Activated naive CD8-positive, alpha-beta T cell treated with anti-CD3 and anti-CD28 coated beads for 36 hours (primary cell): ENCODE data around the gene MTSS2. TPM values are rescaled to one million over a fixed set of nuclear protein-coding genes. Genes with fewer than 3 reads are reported as not detected.
A peak's percentile ranks its signal among the peaks of the same experiment; 100 is the strongest.

ENCODE experiments used
- DNase-seq: peaks from one replicate; pipeline ENCODE4 v3.0.0; 2021
- H3K27ac Mint-ChIP-seq: one replicate; pipeline ENCODE4 v1.8.0; 2022; ENCODE audit warnings: mild to moderate bottlenecking, moderate library complexity, mixed read lengths
- H3K27me3 Mint-ChIP-seq: one replicate; pipeline ENCODE4 v1.8.0; 2022; ENCODE audit warnings: mild to moderate bottlenecking, mixed read lengths
- H3K36me3 Mint-ChIP-seq: one replicate; pipeline ENCODE4 v1.8.0; 2021; ENCODE audit warnings: mild to moderate bottlenecking, mixed read lengths
- H3K4me1 Mint-ChIP-seq: one replicate; pipeline ENCODE4 v1.8.0; 2021; ENCODE audit warnings: mixed read lengths
- H3K4me3 Mint-ChIP-seq: one replicate; pipeline ENCODE4 v1.8.0; 2022; ENCODE audit warnings: mild to moderate bottlenecking, moderate library complexity, mixed read lengths
- H3K9me3 Mint-ChIP-seq: one replicate; pipeline ENCODE4 v1.8.0; 2022; ENCODE audit warnings: mixed read lengths
- total RNA-seq, 2 experiments: library from RNA; stranded (reverse); gene quantifications; one replicate each; pipeline ENCODE4 v1.2.3, GENCODE V29; 2021

The MTSS2 gene
- total RNA-seq, result 1 to 10 TPM; 6.9 to 9.2 TPM

DNA sequence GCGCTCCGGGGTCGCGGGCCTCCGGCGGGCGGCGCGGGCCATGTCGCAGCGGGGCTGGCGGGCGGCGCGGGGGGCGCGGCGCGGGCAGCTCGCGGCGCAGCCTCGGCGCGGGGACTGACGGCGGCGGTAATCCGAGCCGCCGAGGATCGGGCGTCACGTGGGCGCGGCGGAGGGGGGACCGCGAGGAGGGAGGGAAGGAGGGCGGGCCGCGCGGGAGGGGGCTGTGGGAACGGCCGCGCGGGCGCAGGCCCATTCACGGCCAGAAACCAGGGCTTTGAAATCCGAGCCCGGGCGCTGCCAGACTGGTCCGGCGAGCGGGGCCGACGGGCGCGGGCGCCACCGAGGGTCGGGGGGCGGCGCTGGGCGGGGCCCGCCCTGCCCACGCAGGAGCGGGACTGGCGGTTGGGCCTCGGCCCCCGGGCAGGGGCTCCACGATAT lies at the start of gene MTSS2:
Gene MTSS2 (minus strand): TSS at position 116 of the 438 bp plus-strand sequence. CDS start 262 bp downstream, outside the sequence.
- H3K4me3 Mint-ChIP-seq, result peak within 1 kb of the TSS; percentile 77
- H3K27me3 Mint-ChIP-seq, result peaks cover 4% of the 10 kb centered on the region
- DNase-seq, result peak; percentile 52
- H3K4me1 Mint-ChIP-seq, result peaks cover 12% of the 10 kb centered on the region
- H3K27ac Mint-ChIP-seq, result peak within 1 kb of the TSS; percentile 48
- no peaks in the 10 kb centered on the region for H3K36me3 Mint-ChIP-seq
- H3K9me3 Mint-ChIP-seq, result no peaks in the 10 kb centered on the region

DNA sequence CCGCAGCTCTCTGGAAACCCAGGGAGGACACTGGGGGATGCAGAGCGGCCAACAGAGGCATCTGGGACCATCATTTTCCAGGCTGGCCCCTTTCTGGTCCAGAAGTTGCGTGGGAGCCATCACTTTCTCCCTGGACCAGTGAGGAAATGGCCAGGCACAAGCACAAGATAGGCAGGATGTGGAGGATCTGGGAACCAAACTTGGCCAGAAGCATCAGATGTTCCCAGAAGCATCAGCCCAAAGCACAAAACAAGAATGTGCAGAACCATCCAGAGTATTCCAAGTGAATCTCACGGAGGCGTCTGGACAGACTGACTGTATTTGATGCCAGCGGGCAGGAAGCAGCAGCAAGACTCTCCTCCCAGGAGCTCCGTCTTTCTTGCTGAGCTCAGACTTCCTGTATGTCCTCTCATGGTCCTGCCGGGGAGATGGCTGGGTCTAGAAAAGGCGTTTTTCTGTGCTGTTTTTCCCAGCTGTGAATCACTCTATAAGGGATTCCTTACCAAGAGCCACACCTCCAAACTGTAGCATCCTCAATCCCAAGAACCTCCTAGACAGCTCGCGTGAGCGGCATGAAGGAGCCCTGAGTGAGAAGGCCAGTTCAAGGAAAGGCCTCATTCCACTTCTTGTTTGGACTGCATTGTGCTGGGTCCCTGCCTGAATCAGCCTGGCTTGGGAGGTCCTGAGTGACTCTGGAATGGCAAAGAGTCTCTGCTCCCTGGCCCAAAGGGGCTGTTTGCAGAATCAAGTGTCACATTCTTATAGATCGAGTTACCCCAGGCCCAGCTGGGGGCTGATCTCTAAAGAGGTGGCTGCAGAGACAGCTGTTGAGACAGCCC lies 49.5 kb upstream of the MTSS2 start:
- Mint-ChIP-seq H3K4me3 (no peak overlapping the region), H3K36me3 (peaks cover 17% of the 10 kb centered on the region), H3K4me1 (peaks cover 54% of the 10 kb centered on the region), H3K27ac (peak overlapping the region; percentile 99), H3K27me3 (no peaks in the 10 kb centered on the region), H3K9me3 (no peaks in the 10 kb centered on the region)
- no peak for DNase-seq

- Mint-ChIP-seq H3K4me1 (peaks cover 47% of the 10 kb centered on the region), H3K27ac (peak overlapping the region; percentile 64), H3K36me3 (peaks cover 14% of the 10 kb centered on the region), H3K9me3 (no peaks in the 10 kb centered on the region), H3K27me3 (no peaks in the 10 kb centered on the region), H3K4me3 (no peak overlapping the region)
- no peak for DNase-seq
These were observed 48.8 kb upstream of the MTSS2 start for GRCh38 chr16:70734522-70735095.

DNA sequence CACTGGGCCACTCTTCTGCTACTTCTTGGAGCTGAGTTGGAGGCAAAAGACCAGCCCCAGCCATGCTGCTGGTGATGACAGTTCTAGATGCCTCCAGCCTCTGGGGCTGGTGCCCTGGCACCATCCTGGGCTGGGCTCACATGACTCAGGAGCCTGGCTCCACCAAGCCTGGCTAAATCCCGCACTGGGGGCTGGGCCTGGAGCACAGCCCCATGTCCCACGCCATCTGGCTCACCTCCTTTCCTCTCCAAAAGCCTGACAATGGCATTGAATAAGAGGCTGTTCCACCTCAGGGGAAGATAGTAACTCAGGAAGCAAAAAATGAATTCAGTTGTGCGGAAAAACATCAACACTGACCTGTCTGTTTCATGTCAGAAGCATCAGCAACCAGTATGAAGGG lies 45.1 kb upstream of the MTSS2 start:
- Mint-ChIP-seq H3K4me3 (no peak overlapping the region), H3K9me3 (no peaks in the 10 kb centered on the region), H3K36me3 (peaks cover 9% of the 10 kb centered on the region), H3K27me3 (no peaks in the 10 kb centered on the region), H3K4me1 (peaks cover 11% of the 10 kb centered on the region), H3K27ac (no peak overlapping the region)
- no peak for DNase-seq

- peaks cover 8% of the 10 kb centered on the region for H3K36me3 Mint-ChIP-seq
- peaks cover 4% of the 10 kb centered on the region for H3K4me1 Mint-ChIP-seq
- DNase-seq, result no peak
- H3K27ac Mint-ChIP-seq, result no peak overlapping the region
- no peaks in the 10 kb centered on the region for H3K27me3 Mint-ChIP-seq
- H3K4me3 Mint-ChIP-seq, result no peak overlapping the region
- H3K9me3 Mint-ChIP-seq, result no peaks in the 10 kb centered on the region
These were observed 44.2 kb upstream of the MTSS2 start for GRCh38 chr16:70730031-70730430.

GRCh38 chr16:70729292-70729691 lies 43.4 kb upstream of the MTSS2 start:
- H3K27me3 Mint-ChIP-seq, result no peaks in the 10 kb centered on the region
- no peaks in the 10 kb centered on the region for H3K9me3 Mint-ChIP-seq
- H3K4me3 Mint-ChIP-seq, result no peak overlapping the region
- H3K36me3 Mint-ChIP-seq, result peaks cover 4% of the 10 kb centered on the region
- H3K4me1 Mint-ChIP-seq, result no peaks in the 10 kb centered on the region
- no peak overlapping the region for H3K27ac Mint-ChIP-seq
- DNase-seq, result no peak

GRCh38 chr16:70728150-70728549 lies 42.3 kb upstream of the MTSS2 start:
- no peak overlapping the region for H3K27ac Mint-ChIP-seq
- H3K4me1 Mint-ChIP-seq, result no peaks in the 10 kb centered on the region
- no peaks in the 10 kb centered on the region for H3K9me3 Mint-ChIP-seq
- H3K4me3 Mint-ChIP-seq, result no peak overlapping the region
- H3K36me3 Mint-ChIP-seq, result peaks cover 4% of the 10 kb centered on the region
- DNase-seq, result no peak
- H3K27me3 Mint-ChIP-seq, result no peaks in the 10 kb centered on the region

DNA sequence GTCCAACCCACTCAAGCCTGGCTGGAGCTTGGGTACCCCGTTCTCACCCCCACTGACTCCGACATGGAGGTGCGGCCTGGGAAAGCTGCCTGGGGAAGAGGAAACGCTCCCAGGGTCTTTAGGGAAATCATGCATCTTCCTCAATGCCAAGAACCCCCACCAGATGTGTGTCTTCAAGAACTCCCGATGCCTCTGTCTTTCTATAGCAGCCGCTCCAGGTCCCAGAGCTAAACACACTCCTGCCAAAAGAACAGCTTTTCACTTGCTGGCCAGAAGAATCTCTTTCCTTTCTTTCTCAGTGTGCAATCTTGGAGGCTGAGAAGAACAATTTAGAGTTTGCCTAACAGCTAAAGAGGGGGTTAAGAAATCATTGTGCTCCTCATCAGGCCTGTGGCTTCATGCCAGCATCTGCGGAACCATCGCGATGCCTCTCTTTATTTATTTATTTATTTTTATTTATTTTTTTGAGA lies 41.1 kb upstream of the MTSS2 start:
- Mint-ChIP-seq H3K27ac (no peak overlapping the region), H3K4me3 (no peak overlapping the region), H3K36me3 (peaks cover 2% of the 10 kb centered on the region), H3K4me1 (no peaks in the 10 kb centered on the region), H3K27me3 (no peaks in the 10 kb centered on the region), H3K9me3 (no peaks in the 10 kb centered on the region)
- no peak for DNase-seq

DNA sequence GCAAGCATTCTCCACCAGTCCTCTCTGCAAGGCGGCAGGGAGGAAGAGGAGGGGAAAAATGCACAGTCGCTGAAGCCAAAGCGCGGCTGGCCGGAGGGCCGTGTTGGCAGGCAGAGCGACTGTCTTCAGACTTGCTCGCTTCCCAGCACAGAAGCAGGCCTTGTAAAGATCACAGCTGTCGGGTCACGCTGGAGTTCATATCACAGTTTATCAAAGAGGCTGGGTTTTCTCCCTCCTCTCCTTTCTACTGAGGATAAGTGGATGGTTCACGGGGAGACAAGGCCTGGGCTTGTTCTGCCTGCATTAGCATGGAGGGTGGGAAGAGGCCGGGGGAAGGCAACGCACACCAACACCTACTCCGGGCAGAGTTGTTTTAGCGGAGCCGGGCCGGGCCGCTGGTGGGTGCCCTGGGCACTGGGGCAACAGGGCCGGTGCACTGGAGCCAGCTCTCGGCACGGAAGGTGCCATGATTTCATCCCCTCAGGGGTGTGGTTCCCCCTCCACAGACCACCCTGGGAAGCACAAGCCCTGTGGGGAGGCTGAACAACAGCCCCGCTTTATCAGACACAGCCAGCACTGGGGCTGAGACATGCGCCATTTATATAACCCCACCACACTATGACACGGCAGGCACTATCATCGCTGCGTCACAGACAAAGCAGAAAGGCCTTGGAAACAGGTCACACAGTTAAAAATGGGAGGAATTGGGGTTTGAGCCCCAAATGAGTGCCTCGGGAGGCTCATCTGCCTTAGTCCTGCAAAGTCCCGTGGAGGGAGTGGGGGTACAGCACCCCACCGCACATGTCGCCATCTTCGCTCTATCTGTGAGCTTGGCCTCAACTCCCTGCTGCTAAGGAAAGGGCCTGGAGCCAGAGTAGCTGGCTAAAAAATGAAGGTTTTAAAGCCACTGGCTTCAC lies 40.3 kb upstream of the MTSS2 start:
- Mint-ChIP-seq H3K9me3 (no peaks in the 10 kb centered on the region), H3K27ac (no peak overlapping the region), H3K36me3 (peaks cover 4% of the 10 kb centered on the region), H3K27me3 (no peaks in the 10 kb centered on the region), H3K4me1 (peaks cover under 1% of the 10 kb centered on the region), H3K4me3 (no peak overlapping the region)
- no peak for DNase-seq

DNA sequence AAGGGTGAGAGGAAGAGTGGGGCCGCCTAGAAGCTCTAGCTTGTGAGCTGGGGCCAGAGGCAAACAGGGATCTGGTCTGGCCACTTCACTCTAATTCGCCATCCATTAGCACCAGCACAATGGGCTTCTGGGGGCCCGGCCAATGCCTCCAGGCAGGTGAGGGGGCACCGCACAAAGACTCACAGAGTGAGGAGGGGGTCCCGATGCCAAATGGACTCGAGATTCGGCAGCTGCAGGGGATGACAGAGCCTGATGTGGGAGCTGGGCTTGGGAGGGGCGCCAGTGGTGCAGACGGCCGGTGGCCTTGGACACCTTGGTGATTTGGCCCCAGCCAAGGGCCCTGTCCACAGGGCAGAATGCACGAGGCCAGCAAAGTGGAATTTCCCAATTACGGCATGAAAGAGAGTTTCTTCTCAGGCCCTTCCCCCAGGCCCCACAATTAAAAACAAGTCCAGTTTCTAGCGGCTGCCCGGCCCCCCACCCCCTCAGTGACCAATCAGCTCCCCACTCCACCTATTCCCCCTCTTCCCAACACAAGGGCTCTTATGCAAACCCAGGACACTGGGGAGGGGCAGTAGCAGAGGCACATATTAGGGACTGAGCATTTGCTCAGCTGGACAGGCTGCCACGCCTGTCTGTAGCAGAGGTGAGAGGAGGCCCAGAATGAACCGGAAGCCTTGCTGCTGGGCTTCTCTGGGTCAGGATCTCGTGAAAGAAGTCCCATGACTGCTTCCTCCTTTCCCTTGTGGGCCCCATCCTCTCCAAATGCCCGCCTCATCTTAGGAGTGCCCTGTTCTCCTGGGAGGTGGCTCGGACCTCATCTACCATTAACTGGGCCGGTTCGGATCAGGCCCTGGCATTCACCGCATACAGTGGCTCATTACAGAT lies 39.4 kb upstream of the MTSS2 start:
- H3K27ac Mint-ChIP-seq, result no peak overlapping the region
- no peak overlapping the region for H3K4me3 Mint-ChIP-seq
- no peaks in the 10 kb centered on the region for H3K9me3 Mint-ChIP-seq
- H3K36me3 Mint-ChIP-seq, result peaks cover 11% of the 10 kb centered on the region
- no peak for DNase-seq
- peaks cover 2% of the 10 kb centered on the region for H3K4me1 Mint-ChIP-seq
- no peaks in the 10 kb centered on the region for H3K27me3 Mint-ChIP-seq

DNA sequence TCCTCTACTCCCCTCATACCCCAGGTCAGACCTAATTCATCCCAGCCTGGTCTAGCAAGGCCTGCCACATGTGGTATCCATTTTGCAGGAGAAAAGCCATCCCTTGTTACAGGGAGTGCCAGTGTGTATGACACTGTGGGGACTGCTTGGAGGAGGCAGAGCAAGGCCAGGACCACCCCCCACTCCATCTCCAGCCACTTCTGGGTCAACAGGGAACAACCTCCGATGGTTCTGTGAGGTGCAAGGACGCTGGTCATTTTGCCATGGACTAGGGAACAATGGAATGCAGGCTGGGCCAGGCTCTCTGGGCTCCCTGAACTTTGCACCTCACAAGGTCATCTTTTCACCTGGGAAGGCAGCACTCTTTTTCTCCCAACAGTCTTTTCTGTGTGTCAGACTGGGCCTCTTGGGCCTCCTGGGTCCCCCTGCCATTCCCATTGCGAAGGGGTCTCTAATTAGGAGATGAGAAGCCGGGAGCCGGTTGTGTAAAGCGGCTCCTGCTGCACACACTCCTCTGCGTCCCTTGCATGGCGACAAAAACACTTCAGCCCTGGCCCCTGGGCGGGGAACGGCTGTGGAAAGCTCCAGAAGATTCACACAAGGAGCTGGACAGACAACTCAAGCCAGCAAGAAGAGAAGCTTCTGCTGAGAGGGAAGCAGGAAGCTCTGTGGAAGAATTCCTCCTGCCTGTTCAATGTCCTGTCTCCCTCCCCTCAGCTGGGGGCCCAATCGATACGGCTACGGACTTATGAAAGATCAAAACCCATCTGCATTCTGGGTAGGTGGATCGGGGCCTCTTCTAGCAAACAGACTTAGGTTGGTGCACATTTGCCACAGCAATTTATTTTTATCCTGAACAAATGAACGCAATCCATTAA lies 38.5 kb upstream of the MTSS2 start:
- H3K4me1 Mint-ChIP-seq, result peaks cover 2% of the 10 kb centered on the region
- H3K36me3 Mint-ChIP-seq, result peaks cover 19% of the 10 kb centered on the region
- no peaks in the 10 kb centered on the region for H3K9me3 Mint-ChIP-seq
- no peak overlapping the region for H3K4me3 Mint-ChIP-seq
- DNase-seq, result no peak
- no peaks in the 10 kb centered on the region for H3K27me3 Mint-ChIP-seq
- H3K27ac Mint-ChIP-seq, result no peak overlapping the region

DNA sequence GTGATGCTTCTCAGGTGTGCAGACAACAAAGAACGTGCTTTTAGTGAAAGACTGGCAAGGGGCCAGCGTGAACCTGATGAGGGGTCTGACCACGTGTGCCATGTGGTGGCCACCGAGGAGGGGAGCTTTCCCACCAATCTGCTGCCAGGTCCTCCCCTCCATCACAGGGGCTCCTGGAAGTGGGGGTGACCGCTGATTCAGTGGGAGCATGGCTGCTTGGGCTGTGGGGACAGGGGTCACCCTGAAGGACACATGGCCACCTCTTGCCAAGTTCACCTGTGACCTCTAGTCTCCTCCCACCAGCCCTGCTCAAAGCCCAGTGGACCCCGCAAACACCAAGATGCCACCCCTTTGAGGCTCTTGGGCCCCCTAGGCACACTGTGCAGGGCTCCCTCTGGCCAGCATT lies 37.9 kb upstream of the MTSS2 start:
- Mint-ChIP-seq H3K4me1 (peaks cover 2% of the 10 kb centered on the region), H3K27ac (no peak overlapping the region), H3K9me3 (no peaks in the 10 kb centered on the region), H3K27me3 (no peaks in the 10 kb centered on the region), H3K36me3 (peaks cover 22% of the 10 kb centered on the region), H3K4me3 (no peak overlapping the region)
- no peak for DNase-seq

DNA sequence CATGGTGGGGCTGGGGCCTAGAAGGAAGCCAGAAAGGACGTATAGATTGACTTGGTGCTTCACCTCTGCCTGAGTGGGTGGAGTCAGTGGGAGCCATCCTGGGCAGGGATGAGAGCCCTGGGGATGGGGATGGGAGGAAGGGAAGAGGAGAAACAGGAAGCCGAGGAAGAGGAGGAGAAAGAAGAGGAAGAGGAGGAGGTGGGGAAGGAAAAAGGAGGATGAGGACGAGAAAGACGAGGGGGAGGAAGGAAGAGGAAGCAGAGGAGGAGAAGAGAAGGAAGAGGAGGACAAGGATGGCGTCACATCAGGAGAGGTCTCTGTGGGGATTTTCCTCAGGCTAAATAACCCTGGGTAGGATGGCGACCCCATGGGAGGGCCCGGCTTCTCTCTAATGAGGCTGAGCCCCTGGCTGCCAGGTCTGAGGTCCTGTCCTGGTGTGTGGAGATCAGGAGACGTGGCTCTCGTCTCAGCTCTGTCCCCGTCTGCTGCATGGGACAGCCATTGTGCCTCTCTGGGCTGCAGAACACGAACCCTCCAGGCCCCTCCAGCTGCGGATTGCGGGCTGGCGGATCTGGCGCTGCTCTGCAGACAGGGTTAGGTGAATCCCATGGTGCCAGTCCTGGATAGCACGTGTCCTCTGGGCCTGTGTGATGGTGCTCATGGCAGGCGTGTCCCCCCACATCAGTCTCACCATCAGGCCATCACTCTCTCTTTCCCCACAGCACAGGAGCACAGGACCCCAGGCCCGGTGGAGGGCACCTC lies 35.5 kb upstream of the MTSS2 start:
- Mint-ChIP-seq H3K27ac (no peak overlapping the region), H3K4me1 (peaks cover 2% of the 10 kb centered on the region), H3K27me3 (no peaks in the 10 kb centered on the region), H3K36me3 (peaks cover 22% of the 10 kb centered on the region), H3K9me3 (no peaks in the 10 kb centered on the region), H3K4me3 (no peak overlapping the region)
- no peak for DNase-seq
